Forelimb muscle (tissue), 1 donor: ENCODE results near the gene DUSP28. TPM values are rescaled to one million over a fixed set of nuclear protein-coding genes. Genes with fewer than 3 reads are reported as not detected.

Experiments
- DNase-seq: peaks from one replicate; pipeline ENCODE4 v3.0.0-alpha.2; 2013; ENCODE audit warnings: low read depth
- polyA plus RNA-seq: library from polyadenylated mRNA; unstranded; fragments of 120-200 nt; gene quantifications from one replicate; pipeline ENCODE4 v1.2.1, GENCODE V29; 2013; ENCODE audit not compliant: insufficient read length

The DUSP28 gene
- polyA plus RNA-seq, 1 donor: 10.9 TPM

GRCh38 chr2:240572141-240573031 lies 12.2 kb downstream of the DUSP28 start:
- DNase-seq: no peak

DNA sequence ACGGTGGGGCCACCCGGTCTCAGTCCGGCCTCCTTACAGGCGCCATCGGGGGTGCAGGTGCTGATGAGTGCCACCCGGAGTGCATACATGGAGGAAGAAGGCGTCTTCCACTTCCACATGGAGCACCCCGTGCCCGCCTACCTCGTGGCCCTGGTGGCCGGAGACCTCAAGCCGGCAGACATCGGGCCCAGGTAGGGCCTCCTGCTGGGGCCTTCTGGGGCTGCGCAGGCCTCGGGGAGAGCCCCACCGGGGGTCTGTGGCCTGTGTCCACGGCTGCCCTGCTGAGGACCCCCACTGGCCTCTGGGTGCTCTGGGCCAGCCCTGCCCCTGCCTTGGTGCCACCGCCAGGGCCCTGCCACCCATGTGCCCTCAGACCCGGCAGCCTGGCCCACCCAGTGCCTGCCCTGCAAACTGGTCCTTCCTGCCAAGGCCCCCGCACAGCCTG lies 12.9 kb downstream of the DUSP28 start:
- DNase-seq: no peak

DNA sequence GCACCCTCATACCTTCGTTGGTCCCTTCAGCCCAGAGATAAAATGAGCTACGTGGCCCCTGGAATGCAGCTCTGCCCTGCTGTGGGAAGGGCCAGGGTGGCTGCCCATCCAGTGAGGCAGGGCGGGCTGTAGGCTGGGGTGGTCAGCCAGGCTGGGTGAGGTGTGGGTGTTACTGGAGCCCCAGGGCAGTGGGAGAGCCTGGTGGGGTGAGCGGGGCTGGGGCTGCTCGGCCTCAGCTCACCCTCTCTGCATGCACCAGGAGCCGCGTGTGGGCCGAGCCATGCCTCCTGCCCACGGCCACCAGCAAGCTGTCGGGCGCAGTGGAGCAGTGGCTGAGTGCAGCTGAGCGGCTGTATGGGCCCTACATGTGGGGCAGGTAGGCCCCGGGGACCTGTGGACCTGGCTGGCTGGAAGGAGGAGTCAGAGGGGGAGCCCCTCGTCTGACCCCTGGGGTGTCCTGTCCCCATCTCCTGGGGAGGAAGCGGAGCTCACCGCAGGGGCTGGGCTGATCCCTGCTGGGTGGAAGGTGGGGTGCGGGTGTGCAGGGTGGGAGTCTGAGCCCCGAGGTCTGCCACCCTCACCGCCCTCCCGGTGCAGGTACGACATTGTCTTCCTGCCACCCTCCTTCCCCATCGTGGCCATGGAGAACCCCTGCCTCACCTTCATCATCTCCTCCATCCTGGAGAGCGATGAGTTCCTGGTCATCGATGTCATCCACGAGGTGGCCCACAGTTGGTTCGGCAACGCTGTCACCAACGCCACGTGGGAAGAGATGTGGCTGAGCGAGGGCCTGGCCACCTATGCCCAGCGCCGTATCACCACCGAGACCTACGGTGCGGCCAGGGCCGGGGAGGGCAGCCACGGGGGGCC lies 13.6 kb downstream of the DUSP28 start:
- DNase-seq: no peak

GRCh38 chr2:240574386-240575100 lies 14.4 kb downstream of the DUSP28 start:
- no peak for DNase-seq

DNA sequence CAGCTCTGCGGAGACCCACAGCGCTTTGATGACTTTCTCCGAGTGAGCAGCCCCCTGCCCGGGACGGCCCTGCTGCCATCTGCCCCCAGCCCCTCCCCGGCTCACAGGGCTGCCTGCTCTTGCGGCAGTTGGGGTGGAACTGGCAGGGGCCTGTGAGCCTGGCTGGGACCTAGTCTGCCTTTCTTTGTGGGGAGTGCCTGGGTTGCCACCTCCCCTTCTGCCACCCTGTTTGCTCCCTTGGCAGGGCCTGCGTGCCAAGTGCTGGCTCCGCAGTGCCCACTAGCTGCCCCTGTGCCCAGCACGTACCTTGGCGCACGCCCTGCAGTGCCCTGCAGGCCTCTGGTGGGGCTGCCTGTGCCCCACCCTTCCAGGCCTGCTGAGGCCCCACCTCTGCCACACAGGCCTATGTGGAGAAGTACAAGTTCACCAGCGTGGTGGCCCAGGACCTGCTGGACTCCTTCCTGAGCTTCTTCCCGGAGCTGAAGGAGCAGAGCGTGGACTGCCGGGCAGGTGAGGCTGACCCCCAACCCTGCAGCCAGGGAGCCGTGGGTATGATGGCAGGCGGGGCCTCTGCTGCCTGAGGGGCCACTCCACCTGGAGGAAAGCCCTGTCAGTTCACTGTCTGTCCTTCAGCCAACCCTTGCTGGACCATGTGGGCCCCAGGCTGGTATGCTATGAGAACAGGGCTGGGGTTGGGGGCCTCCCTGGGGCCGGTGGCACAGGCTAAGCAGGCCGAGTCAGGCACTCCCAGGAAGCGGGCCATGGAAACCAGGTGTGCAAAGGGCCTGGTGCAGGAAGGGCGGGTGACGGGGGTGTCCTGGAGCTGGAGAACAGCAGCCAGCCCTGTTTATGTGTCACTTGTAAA lies 15.2 kb downstream of the DUSP28 start:
- no peak for DNase-seq

- no peak for DNase-seq
Measured at GRCh38 chr2:240576036-240576435, 15.9 kb downstream of the DUSP28 start.

- no peak for DNase-seq
Measured at GRCh38 chr2:240576436-240577205, 16.5 kb downstream of the DUSP28 start.

DNA sequence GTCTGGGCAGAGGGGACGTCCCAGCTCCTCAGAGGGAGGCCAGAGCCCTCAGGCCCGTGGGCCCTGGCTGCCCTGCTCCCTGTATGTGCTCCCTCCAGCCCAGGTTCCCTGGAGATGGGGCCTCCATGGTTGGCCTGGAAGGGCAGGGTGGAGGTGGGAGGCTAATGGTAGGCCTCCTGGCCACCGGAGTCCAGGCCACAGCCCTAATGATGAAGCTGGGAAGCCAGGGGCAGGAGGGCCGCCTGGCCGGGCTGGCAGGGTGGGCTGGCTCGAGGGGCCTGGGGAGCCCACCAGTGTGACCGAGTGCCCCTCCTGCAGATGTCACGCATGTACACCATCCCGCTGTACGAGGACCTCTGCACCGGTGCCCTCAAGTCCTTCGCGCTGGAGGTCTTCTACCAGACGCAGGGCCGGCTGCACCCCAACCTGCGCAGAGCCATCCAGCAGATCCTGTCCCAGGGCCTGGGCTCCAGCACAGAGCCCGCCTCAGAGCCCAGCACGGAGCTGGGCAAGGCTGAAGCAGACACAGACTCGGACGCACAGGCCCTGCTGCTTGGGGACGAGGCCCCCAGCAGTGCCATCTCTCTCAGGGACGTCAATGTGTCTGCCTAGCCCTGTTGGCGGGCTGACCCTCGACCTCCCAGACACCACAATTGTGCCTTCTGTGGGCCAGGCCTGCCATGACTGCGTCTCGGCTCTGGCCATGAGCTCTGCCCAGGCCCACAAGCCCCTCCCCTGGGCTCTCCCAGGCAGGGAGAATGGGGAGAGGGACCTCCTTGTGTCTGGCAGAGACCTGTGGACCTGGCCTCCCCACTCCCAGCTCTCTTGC lies 17.3 kb downstream of the DUSP28 start:
- no peak for DNase-seq

DNA sequence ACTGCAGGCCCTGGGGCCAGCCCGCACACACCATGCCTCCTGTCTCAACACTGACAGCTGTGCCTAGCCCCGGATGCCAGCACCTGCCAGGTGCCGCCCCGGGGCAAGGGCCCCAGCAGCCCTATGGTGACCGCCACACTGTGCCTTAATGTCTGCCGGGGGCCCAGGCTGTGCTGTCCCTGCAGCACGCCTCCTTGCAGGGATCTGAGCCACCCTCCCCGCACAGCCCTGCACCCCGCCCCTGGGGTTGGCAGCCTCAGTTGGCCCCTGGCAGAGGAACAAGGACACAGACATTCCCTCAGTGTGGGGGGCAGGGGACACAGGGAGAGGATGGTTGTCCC lies 17.9 kb downstream of the DUSP28 start:
- no peak for DNase-seq

GRCh38 chr2:240578488-240578887 lies 18.3 kb downstream of the DUSP28 start:
- DNase-seq: no peak

DNA sequence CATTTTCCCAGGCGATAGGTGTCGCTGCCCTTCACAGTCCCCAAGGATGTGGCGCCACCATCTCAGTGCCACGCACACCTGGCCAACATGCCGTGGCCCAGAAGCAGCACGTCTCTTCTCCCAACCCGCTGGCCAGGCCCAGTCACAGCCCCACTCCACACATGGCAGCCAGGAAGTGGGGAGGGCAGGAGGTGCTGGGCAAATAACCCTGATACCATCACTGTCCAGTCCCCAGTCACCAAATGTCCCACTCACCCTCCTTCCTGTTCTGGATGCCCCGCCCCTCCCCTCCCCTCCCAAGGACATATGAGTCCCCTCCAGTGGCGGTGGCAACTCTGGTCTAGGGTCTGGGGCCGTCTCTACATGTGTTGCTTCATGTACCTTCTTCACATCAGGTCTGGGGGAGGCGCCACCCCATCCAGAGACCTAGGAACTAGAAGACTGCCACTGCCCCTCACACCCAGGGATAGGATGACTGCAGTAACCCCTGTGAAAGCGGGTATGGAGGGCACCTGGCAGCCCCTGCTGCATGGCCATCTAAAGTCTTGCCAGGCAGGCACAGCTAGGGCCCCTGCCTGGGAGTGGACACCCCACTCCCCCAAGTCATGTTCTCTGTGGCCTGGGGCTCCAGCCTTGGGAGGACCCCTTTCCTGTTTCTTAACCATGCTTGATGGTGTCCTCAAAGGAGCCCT lies 19.1 kb downstream of the DUSP28 start:
- DNase-seq: no peak

DNA sequence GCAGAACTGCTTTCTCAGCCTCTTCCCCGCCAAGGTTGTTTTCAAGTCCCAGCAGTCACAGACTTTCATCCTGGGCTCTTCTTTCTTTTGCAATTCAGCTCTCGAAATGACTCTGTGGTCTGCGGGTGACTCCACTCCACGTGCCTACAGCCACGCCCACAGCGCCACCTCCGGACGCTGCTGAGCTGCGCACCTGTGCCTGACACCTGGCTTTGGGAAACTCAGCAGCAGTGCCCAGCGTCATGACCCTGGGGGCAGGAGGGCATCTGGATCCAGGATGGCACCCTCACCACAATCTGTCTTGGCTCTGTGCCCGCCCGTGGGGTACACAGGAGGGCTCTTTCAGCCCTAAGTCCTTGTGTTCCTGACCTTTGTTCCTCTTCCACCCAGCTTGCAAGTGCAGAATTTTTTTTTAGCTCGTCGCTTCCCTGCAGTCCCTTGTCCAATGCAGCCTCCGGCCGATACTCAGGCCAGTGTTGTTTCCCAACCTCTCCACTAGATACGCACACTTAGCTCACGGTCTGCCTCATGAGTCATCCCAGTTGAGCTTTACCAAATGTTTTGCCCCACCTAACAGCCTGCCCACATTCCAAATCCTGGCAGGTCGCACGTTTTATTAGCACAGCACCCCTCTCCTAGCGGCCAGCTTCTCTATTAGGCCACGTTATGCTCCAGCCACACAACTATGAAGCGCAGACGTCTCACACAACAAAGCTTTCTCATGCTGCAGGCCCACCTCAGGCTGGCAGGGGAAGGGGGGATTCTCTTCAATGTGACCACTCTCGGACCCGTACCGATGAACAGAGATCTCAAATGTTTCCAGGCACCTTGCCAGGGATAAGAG lies 19.8 kb downstream of the DUSP28 start:
- DNase-seq: no peak

DNA sequence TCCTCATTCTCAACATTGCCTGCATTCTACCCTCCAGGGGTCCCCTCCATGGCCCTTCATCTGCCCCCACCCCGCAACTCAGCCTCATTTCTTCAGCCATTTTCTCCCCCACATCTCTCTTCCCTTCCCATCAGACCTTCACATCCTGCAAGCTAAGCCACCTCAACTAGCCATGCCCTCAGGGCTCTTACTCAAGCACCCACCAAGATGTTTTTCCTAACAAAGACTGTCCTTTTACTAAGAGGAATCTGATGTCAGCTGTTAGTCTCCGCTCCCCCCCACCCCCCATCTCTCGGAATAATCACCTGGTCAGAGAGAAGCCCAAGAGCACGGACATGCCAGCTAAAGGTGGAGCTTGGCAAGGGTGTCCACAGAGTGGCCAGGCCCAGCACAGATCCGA lies 21.7 kb downstream of the DUSP28 start:
- DNase-seq: no peak

GRCh38 chr2:240582781-240583180 lies 22.6 kb downstream of the DUSP28 start:
- no peak for DNase-seq

DNA sequence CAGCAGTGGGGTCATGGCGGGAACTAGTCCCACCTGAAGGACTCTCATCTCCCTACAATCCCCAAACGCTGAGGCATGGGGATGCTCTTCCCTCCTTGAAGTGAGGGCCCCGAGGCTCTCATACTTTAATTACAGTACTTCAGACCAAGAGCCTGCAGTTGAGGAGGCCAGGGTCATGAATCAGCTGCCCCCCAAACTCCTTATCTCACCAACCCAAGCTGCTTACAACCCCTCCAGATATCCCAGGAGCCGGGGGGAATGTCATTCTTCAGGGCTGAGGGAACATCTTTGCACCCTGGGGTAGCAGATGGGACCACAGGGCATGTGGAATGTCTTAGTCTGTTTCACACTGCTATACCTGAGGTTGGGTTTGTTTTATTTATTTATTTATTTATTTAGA lies 23.6 kb downstream of the DUSP28 start:
- no peak for DNase-seq

DNA sequence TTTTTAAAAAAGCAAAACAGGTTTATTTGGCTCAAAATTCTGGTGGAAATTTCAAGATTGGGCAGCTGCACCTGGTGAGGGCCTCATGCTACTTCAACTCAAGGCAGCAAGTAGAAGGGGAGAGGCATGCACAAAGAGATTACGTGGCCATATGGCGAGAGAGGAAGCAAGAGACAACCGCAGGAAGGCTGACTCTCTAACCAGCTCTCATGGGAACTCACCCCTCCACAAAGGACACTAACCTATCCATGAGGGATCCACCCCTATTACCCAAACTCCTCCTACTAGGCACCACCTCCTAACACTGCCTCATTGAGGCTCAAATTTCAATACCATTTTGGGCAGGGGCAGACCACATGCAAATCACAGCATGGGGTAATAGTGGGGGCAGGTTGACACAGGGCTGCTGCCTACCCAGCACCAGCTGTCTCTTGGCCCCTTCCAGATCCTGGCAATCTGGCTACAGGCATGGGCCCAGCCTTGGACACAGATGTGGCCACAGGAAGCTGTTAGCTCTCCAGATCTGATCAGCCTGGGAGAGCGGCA lies 24.4 kb downstream of the DUSP28 start:
- no peak for DNase-seq

GRCh38 chr2:240585101-240585500 lies 24.9 kb downstream of the DUSP28 start:
- no peak for DNase-seq
